Hepatocyte (in vitro differentiated cells): Measurements from ENCODE around the gene CSPG4.

Experiments
- EZH2 ChIP-seq: fragments of 200-600 bp; sonication (generic); IDR thresholded peaks from 2 replicates; pipeline ENCODE4 v1.6.1; 2016; ENCODE audit warnings: antibody characterized with exemption, mild to moderate bottlenecking, borderline replicate concordance
- TF ChIP-seq, protein P1 (sequence below): fragments of 200-600 bp; sonication (generic); IDR thresholded peaks from 2 replicates; pipeline ENCODE4 v1.5.1; 2016; ENCODE audit warnings: antibody characterized with exemption, mild to moderate bottlenecking; ENCODE audit not compliant: poor library complexity

- TF ChIP-seq, protein P1, sequence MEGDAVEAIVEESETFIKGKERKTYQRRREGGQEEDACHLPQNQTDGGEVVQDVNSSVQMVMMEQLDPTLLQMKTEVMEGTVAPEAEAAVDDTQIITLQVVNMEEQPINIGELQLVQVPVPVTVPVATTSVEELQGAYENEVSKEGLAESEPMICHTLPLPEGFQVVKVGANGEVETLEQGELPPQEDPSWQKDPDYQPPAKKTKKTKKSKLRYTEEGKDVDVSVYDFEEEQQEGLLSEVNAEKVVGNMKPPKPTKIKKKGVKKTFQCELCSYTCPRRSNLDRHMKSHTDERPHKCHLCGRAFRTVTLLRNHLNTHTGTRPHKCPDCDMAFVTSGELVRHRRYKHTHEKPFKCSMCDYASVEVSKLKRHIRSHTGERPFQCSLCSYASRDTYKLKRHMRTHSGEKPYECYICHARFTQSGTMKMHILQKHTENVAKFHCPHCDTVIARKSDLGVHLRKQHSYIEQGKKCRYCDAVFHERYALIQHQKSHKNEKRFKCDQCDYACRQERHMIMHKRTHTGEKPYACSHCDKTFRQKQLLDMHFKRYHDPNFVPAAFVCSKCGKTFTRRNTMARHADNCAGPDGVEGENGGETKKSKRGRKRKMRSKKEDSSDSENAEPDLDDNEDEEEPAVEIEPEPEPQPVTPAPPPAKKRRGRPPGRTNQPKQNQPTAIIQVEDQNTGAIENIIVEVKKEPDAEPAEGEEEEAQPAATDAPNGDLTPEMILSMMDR: no peak
- TF ChIP-seq EZH2: no peak
Measured at GRCh38 chr15:75697523-75697922, 15.1 kb downstream of the CSPG4 start.
